Measurements from ENCODE around the gene BAX. TPM values are rescaled to one million over a fixed set of nuclear protein-coding genes. Genes with fewer than 3 reads are reported as not detected.

BAX gene
- total RNA-seq, 1 experiment from 2014 or later = 75.1 TPM

DNA sequence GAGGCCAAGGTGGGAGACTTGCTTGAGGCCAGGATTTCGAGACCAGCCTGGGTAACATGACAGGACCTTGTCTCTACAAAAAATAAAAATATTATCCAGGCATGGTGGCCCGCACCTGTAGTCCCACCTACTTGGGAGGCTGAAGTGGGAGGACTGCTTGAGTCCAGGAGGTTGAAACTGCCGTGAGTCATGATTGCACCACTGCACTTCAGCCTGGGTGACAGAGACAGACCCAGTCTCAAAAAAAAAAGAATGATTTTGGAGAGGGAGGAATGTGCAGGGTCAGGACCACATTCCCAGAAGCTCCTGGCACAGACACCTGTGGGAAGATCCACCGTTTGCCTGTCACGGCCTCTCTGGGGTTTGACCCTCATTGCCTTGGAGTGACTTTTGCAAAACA, 9.3 kb upstream of the BAX start:
- Histone ChIP-seq H3K36me3 (no peaks in the 10 kb centered on the region), H3K27me3 (replicated peaks) (no peaks in the 10 kb centered on the region), H3K4me3 (no peak overlapping the region), H3K9me3 (replicated peaks) (no peaks in the 10 kb centered on the region), H3K27ac (no peak overlapping the region), H3K4me1 (replicated peaks) (no peaks in the 10 kb centered on the region; the same call in 1 of the 2 replicates)
- no peak for DNase-seq (ENCODE audit: low read depth in 1 of 2, low spot score in 2 of 2)

DNA sequence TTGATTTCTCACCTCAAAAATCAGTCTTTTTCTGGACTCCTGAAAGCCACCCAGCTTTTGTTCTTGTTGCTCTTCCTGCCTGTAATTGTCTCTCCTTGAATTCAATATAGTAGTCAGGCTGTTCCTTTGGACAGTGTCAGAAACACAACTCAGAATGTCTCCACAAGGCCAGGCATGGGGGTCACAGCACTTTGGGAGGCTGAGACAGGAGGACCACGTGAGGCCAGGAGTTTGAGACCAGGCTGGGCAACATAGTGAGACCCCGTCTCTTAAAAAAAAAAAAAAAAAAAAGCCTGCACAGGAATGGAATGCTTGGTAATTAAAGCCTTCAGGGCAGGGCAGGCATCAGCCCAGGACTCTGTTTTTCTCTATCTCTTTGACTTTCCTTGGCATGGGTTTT, 8.9 kb upstream of the BAX start:
- Histone ChIP-seq H3K27ac (no peak overlapping the region), H3K4me1 (replicated peaks) (peaks cover 4% of the 10 kb centered on the region), H3K36me3 (no peaks in the 10 kb centered on the region), H3K27me3 (replicated peaks) (no peaks in the 10 kb centered on the region), H3K4me3 (no peak overlapping the region), H3K9me3 (replicated peaks) (no peaks in the 10 kb centered on the region)
- no peak for DNase-seq (ENCODE audit: low read depth in 1 of 2, low spot score in 2 of 2)

DNA sequence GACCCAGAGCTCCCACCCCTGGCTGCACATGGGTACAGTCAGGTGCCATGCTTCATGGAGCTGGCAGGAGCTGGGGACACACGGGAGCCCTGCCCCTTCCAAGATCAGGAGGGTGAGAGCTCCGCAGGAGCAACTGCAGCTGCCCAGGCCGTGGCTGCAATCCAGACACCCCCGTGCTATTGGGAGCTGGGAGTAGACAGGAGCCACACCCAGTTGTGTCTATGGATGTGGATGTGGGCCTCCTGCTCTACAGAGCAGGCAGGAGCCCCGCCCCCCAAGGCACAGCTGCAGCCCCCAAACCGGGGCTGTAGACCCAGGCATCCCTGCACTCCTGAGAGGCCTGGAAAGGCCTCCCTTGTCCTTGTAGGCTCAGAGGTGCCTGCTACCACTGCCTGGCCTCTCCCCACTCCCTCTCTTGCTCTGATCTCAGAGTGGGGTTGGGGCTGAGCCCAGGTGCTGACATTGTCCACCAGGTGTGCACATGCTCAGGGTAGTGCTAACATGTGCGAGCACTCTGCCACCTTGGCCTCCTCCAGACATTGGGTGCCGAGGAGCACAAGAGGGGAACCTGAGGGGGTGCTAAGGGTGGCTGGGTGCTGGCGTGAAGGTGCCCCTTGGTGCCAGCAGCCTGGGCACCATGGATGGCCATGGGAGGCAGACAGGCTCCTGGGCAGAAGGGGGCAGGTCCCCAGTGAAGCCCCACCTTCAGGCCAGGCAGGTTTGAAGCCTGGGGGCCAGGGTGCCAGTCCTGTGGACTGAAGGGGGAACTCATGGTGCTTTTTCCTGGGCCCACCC, 8.0 kb upstream of the BAX start:
- Histone ChIP-seq H3K27me3 (replicated peaks) (no peaks in the 10 kb centered on the region), H3K27ac (no peak overlapping the region), H3K36me3 (no peaks in the 10 kb centered on the region), H3K4me1 (replicated peaks) (peaks cover 12% of the 10 kb centered on the region), H3K9me3 (replicated peaks) (no peaks in the 10 kb centered on the region), H3K4me3 (no peak overlapping the region)
- DNase-seq (ENCODE audit: low read depth in 1 of 2, low spot score in 2 of 2) = no peak

DNA sequence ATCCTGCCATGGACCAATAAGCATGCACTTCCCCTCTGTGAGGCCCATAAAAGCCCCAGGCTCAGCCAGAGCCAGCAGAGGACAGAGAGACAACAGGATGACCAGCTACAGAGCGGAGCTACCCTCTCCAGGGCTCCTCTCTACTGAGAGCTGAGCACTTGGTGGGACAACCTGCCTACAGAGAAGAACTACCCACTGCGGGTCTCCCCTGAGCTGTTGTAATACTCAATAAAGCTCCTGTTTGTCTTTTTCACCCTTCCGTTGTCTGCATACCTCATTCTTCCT, 7.5 kb upstream of the BAX start:
- no peak for DNase-seq (ENCODE audit: low read depth in 1 of 2, low spot score in 2 of 2)
- Histone ChIP-seq H3K27ac (no peak overlapping the region), H3K4me1 (replicated peaks) (peaks cover 13% of the 10 kb centered on the region), H3K27me3 (replicated peaks) (no peaks in the 10 kb centered on the region), H3K4me3 (no peak overlapping the region), H3K9me3 (replicated peaks) (no peaks in the 10 kb centered on the region), H3K36me3 (no peaks in the 10 kb centered on the region)

DNA sequence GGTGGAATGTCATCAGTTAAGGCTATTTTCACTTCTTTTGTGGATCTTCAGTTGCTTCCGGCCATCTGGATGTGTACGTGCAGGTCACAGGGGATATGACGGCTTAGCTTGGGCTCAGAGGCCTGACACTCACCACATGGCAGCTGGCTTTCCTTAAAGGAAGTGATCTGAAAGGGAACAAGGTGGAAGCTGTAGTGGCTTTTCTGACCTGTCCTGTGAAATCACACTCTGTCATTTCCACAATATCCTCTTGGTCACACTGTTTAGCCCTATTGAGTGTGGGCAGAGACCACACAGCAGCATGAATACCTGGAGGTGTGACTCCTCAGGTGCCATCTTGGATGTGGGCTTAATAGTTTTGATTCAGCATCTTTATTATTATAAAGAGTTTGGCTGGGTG, 4.5 kb upstream of the BAX start:
- no peak for DNase-seq (ENCODE audit: low read depth in 1 of 2, low spot score in 2 of 2)
- H3K27me3 ChIP-seq (replicated peaks) = no peaks in the 10 kb centered on the region
- no peak overlapping the region for H3K4me3 ChIP-seq
- no peaks in the 10 kb centered on the region for H3K9me3 ChIP-seq (replicated peaks)
- H3K36me3 ChIP-seq = peaks cover 5% of the 10 kb centered on the region; the same call in 1 of the 2 replicates
- H3K4me1 ChIP-seq (replicated peaks) = peaks cover 15% of the 10 kb centered on the region
- no peak overlapping the region for H3K27ac ChIP-seq

DNA sequence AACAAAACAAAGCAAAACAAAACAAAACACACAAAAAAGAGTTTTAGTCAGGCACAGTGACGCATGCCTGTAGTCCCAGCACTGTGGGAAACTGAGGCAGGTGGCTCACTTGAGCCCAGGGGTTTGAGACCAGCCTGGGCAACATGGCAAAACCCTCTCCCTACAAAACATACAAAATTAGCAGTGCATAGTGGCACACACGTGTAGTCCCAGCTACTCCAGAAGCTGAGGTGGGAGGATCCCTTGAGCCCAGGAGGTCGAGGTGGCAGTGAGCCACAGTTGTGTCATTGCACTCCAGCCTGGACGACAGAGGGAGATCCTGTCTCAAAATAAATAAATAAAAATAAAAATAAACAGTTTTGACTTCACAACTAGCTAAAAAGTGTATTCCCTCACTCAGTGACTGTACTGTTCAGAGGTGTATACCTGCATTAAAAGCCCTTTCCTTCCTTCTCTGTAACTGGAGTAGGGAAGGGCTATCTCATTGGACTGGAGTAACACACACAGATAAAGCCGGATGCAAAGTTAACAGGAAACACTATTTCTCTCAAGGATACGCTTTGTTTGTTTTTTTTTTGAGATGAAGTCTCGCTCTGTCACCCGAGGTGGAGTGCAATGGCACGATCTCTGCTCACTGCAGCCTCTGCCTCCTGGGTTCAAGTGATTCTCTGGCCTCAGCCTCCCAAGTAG, 3.7 kb upstream of the BAX start:
- H3K4me1 ChIP-seq (replicated peaks) = peaks cover 24% of the 10 kb centered on the region
- DNase-seq (ENCODE audit: low read depth in 1 of 2, low spot score in 2 of 2) = peak in 1 of 2 experiments; percentile 39

DNA sequence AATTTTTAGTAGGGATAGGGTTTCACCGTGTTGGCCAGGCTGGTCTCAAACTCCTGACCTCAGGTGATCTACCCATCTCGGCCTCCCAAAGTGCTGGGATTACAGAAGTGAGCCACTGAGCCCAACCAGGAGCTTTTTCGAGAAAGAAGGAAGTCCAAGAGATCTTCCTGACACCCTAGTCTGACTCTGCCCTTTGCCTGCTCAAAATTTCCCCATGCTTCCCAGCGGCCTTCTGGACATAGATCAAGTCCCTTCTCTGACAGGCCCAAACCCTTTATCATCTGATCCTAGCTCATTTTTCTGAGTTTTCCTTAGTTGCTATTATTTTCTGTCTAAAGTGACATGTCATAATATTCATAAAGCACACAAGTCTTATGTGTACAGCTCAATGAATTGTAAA, 1.5 kb upstream of the BAX start:
- Histone ChIP-seq H3K4me1 (replicated peaks) (peaks cover 27% of the 10 kb centered on the region), H3K36me3 (peaks cover 22% of the 10 kb centered on the region), H3K9me3 (replicated peaks) (no peaks in the 10 kb centered on the region), H3K27ac (no peak overlapping the region), H3K27me3 (replicated peaks) (no peaks in the 10 kb centered on the region), H3K4me3 (no peak overlapping the region)
- DNase-seq (ENCODE audit: low read depth in 1 of 2, low spot score in 2 of 2) = no peak

More for the DNA sequence above, 3.7 kb upstream of the BAX start:
- Histone ChIP-seq H3K27me3 (replicated peaks) (no peaks in the 10 kb centered on the region), H3K9me3 (replicated peaks) (no peaks in the 10 kb centered on the region), H3K4me3 (no peak overlapping the region), H3K36me3 (peaks cover 13% of the 10 kb centered on the region), H3K27ac (no peak overlapping the region)

DNA sequence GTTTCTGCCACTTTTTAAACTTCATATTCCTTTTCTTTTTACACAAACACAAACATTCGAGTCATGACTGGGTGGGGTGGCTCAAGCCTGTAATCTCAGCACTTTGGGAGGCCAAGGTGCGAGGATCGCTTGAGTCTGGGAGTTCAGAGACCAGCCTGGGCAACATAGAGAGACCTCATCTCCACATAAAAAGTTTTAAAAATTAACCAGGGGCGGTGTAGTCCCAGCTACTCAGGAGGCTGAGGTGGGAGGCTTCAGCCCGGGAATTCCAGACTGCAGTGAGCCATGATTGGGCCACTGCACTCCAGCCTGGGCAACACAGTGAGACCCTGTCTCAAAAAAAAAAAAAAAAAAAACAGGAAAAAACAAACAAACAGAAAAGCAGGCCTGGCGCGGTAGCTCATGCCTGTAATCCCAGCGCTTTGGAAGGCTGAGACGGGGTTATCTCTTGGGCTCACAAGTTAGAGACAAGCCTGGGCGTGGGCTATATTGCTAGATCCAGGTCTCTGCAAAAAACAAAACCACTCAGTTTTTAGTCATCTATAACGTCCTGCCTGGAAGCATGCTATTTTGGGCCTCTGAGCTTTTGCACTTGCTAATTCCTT, 583 bp upstream of the BAX start:
- peak overlapping the region; percentile 79 for H3K4me3 ChIP-seq
- no peaks in the 10 kb centered on the region for H3K27me3 ChIP-seq (replicated peaks)
- H3K36me3 ChIP-seq = peaks cover 22% of the 10 kb centered on the region
- no peak overlapping the region for H3K27ac ChIP-seq
- peaks cover 27% of the 10 kb centered on the region for H3K4me1 ChIP-seq (replicated peaks)
- no peaks in the 10 kb centered on the region for H3K9me3 ChIP-seq (replicated peaks)
- DNase-seq (ENCODE audit: low read depth in 1 of 2, low spot score in 2 of 2) = no peak

DNA sequence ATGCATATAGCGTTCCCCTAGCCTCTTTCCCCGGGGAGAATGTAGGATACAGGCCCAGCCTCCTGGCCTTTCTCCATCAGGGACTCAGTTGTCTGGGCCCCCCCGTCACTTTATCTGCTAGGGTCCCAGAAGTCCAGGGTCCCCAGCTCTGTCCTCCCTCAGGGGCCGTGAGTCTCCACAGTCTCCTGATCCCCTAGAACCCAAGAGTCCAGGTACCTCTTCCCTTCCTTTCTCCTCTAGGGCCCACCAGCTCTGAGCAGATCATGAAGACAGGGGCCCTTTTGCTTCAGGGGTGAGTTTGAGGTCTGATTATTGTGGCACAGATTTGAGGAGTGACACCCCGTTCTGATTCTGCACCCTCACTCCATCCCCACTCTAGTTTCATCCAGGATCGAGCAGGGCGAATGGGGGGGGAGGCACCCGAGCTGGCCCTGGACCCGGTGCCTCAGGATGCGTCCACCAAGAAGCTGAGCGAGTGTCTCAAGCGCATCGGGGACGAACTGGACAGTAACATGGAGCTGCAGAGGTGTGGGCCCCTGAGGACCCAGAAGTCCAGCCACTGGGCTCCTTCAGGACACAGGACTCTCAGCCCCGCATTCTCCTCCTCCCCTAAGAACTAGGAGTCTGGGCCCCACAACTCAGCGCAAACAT, 758 bp downstream of the BAX start:
- Histone ChIP-seq H3K27me3 (replicated peaks) (no peaks in the 10 kb centered on the region), H3K27ac (peak overlapping the region; percentile 80), H3K4me1 (replicated peaks) (peaks cover 27% of the 10 kb centered on the region), H3K4me3 (peak overlapping the region; percentile 79), H3K9me3 (replicated peaks) (no peaks in the 10 kb centered on the region), H3K36me3 (peaks cover 25% of the 10 kb centered on the region)
- no peak for DNase-seq (ENCODE audit: low read depth in 1 of 2, low spot score in 2 of 2)

DNA sequence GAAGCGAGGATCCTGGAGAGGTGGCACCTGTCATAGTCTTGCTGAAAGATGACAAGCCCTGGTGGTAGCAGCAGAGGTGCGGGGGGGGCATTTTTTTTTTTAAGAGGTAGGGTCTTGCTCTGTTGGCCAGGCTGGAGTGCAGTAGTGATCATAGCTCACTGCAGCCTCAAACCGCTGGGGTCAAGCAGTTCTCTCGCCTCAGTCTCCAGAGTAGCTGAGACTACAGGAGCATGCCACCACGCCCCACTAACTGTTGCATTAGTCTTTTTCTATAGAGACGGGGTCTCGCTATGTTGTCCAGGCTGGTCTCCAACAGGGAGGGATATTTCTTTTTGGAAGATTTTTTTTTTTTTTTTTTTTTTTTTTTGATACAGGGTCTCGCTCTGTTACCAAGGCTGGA, 3.3 kb downstream of the BAX start:
- Histone ChIP-seq H3K4me1 (replicated peaks) (peaks cover 25% of the 10 kb centered on the region), H3K27ac (no peak overlapping the region), H3K9me3 (replicated peaks) (no peaks in the 10 kb centered on the region; the same call in 1 of the 2 replicates), H3K36me3 (peaks cover 35% of the 10 kb centered on the region), H3K27me3 (replicated peaks) (no peaks in the 10 kb centered on the region), H3K4me3 (no peak overlapping the region)
- no peak for DNase-seq (ENCODE audit: low read depth in 1 of 2, low spot score in 2 of 2)

DNA sequence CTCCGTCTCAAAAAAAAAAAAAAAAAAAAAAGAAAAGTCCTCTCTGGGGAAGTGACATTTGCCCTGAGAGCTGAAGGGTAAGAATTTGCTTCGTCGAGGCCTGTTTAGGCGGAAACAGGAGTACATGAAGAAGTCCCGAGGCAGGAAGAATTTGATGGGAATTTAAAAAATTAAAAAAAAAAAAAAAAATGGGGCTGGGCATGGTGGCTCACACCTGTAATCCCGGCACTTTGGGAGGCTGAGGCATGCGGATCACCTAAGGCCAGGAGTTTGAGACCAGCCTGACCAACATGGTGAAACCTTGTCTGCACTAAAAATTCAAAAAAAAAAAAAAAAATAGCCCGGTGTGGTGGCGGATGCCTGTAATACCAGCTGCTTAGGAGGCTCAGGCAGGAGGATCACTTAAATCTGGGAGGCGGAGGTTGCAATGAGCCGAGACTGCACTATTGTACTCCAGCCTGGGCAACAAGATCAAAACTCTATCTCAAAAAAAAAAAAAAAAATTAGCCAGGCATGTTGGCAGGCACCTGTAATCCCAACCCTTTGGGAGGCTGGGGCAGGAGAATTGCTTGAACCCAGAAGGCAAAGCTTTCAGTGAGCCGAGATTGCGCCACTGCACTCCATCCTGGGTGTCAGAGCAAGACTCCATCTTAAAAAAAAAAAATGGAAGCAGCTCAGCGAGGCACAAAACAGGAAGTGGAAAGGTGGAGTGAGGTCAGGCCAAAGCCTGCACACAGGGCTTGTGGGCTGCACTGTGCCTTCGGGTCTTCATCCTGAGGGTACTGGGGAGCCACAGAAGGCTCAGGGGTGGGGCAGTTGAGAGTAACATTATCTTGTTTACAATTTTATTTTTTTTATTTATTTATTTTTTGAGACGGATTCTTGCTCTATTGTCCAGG, 4.9 kb downstream of the BAX start:
- no peak overlapping the region for H3K27ac ChIP-seq
- peaks cover 37% of the 10 kb centered on the region for H3K36me3 ChIP-seq
- peaks cover 40% of the 10 kb centered on the region for H3K4me1 ChIP-seq (replicated peaks)
- no peaks in the 10 kb centered on the region for H3K27me3 ChIP-seq (replicated peaks)
- no peak overlapping the region for H3K4me3 ChIP-seq
- DNase-seq (ENCODE audit: low read depth in 1 of 2, low spot score in 2 of 2) = no peak
- no peaks in the 10 kb centered on the region; the same call in 1 of the 2 replicates for H3K9me3 ChIP-seq (replicated peaks)

DNA sequence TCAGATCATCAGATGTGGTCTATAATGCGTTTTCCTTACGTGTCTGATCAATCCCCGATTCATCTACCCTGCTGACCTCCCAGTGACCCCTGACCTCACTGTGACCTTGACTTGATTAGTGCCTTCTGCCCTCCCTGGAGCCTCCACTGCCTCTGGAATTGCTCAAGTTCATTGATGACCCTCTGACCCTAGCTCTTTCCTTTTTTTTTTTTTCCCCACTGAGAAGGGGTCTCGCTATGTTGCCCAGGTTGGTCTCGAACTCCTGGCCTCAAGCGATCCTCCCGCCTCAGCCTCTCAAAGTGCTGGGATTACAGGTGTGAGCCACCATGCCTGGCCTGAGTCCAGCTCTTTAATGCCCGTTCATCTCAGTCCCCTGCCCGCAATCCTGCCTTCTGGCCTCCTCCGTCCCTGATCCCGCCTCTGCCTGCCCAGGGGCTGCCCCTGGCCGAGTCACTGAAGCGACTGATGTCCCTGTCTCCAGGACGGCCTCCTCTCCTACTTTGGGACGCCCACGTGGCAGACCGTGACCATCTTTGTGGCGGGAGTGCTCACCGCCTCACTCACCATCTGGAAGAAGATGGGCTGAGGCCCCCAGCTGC, 6.5 kb downstream of the BAX start:
- Histone ChIP-seq H3K4me3 (no peak overlapping the region), H3K9me3 (replicated peaks) (no peaks in the 10 kb centered on the region; the same call in 1 of the 2 replicates), H3K27ac (no peak overlapping the region), H3K4me1 (replicated peaks) (peaks cover 30% of the 10 kb centered on the region), H3K36me3 (peaks cover 31% of the 10 kb centered on the region), H3K27me3 (replicated peaks) (no peaks in the 10 kb centered on the region)
- DNase-seq (ENCODE audit: low read depth in 1 of 2, low spot score in 2 of 2) = no peak

DNA sequence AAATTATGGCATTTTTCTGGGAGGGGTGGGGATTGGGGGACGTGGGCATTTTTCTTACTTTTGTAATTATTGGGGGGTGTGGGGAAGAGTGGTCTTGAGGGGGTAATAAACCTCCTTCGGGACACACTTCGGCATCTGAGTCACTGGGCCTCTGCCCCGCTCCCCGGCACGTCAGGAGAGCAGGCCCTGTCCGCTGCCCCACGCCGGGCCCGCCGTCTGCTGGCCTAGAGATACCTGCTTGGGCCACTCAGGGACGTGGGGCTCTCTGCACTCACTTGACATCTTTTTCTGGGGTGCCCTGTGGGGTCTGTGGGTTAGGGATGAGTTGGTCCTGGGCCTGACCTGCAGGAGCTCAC, 7.0 kb downstream of the BAX start:
- Histone ChIP-seq H3K27me3 (replicated peaks) (no peaks in the 10 kb centered on the region), H3K36me3 (peaks cover 34% of the 10 kb centered on the region), H3K27ac (peak overlapping the region; percentile 67; the same call in 1 of the 2 replicates), H3K9me3 (replicated peaks) (no peaks in the 10 kb centered on the region; the same call in 1 of the 2 replicates), H3K4me1 (replicated peaks) (peaks cover 33% of the 10 kb centered on the region), H3K4me3 (no peak overlapping the region)
- DNase-seq (ENCODE audit: low read depth in 1 of 2, low spot score in 2 of 2) = no peak
